Fibroblast of lung (primary cell): Measurements from ENCODE around the gene IWS1. TPM values are rescaled to one million over a fixed set of nuclear protein-coding genes. Genes with fewer than 3 reads are reported as not detected.
"Not testable (repeated sequence)": the region's sequence is repeated elsewhere in the genome, so short reads cannot be mapped to it uniquely, and the experiment has no call there.

ENCODE experiments used
- DNase-seq, 2 donors: peaks; one replicate each; pipeline versions ENCODE4 v3.0.0 to v3.0.0-alpha.2; 2010; ENCODE audit warnings: low read depth in 2 of 2
- H2AFZ ChIP-seq: 2 replicates; pipeline ENCODE4 v1.5.1; 2012; ENCODE audit warnings: low read length, control low read depth, inconsistent platforms
- H3K27ac ChIP-seq: 2 replicates; pipeline ENCODE4 v1.5.1; 2011; ENCODE audit warnings: low read length, control low read depth; ENCODE audit not compliant: insufficient read depth
- H3K27me3 ChIP-seq: 2 replicates; pipeline ENCODE4 v1.5.1; 2011; ENCODE audit warnings: mild to moderate bottlenecking, low read length; ENCODE audit not compliant: control insufficient read depth, insufficient read depth
- H3K36me3 ChIP-seq: 2 replicates; pipeline ENCODE4 v1.5.1; 2011; ENCODE audit warnings: low read length; ENCODE audit not compliant: control insufficient read depth, insufficient read depth
- H3K4me1 ChIP-seq: 2 replicates; pipeline ENCODE4 v1.5.1; 2011; ENCODE audit warnings: low read length; ENCODE audit not compliant: control insufficient read depth, insufficient read depth; ENCODE audit errors: extremely low read depth
- H3K4me2 ChIP-seq: 2 replicates; pipeline ENCODE4 v1.5.1; 2011; ENCODE audit warnings: low read length, control low read depth; ENCODE audit not compliant: insufficient read depth; ENCODE audit errors: extremely low read depth
- H3K4me3 ChIP-seq, 4 experiments: fragments of 200-600 bp in 1 of 4; sonication (generic) in 1 of 4; replicated peaks in 1 of 4; 2 replicates each; pipeline ENCODE4 v1.5.1; 2011 to 2016; ENCODE audit warnings: low read length in 4 of 4, low read depth in 3 of 4, mild to moderate bottlenecking in 3 of 4, control low read depth in 2 of 4, inconsistent platforms in 1 of 4, mixed read lengths in 1 of 4; ENCODE audit not compliant: insufficient read depth in 1 of 4; ENCODE audit errors: control extremely low read depth in 1 of 4
- H3K79me2 ChIP-seq: 2 replicates; pipeline ENCODE4 v1.5.1; 2012; ENCODE audit warnings: mild to moderate bottlenecking, low read length, inconsistent platforms; ENCODE audit not compliant: control insufficient read depth, insufficient read depth
- H3K9ac ChIP-seq: 2 replicates; pipeline ENCODE4 v1.5.1; 2011; ENCODE audit warnings: mild to moderate bottlenecking, low read length, control low read depth; ENCODE audit not compliant: insufficient read depth
- H3K9me3 ChIP-seq: 2 replicates; pipeline ENCODE4 v1.5.1; 2012; ENCODE audit warnings: low read depth, low read length; ENCODE audit not compliant: control insufficient read depth, insufficient read depth
- H4K20me1 ChIP-seq: 2 replicates; pipeline ENCODE4 v1.5.1; 2011; ENCODE audit warnings: low read length; ENCODE audit not compliant: control insufficient read depth, insufficient read depth; ENCODE audit errors: extremely low read depth
- EZH2 ChIP-seq: IDR thresholded peaks from 2 replicates; pipeline ENCODE4 v1.5.1; 2012; ENCODE audit warnings: low read length, control low read depth, mild to moderate bottlenecking; ENCODE audit errors: missing control alignments
- polyA plus RNA-seq, 2 donors: library from polyadenylated mRNA; depleted of rRNA in 1 of 2; stranded (reverse) in 1 of 2; unstranded in 1 of 2; fragments of >200 nt; gene quantifications; 2 replicates each; pipeline ENCODE4 v1.2.1, GENCODE V29; 2011 to 2012; ENCODE audit warnings: missing spikeins in 1 of 2
- total RNA-seq: library from RNA; depleted of rRNA; stranded (reverse); fragments of >200 nt; gene quantifications from 2 replicates; pipeline ENCODE4 v1.2.1, GENCODE V29; 2014
- TF ChIP-seq, protein P1 (sequence below), 2 donors: IDR thresholded peaks in 1 of 2; conservative IDR thresholded peaks in 1 of 2; 1 replicate in 1 of 2; 2 replicates in 1 of 2; pipeline ENCODE4 v1.5.1; 2011 to 2012; ENCODE audit warnings: low read length in 2 of 2, control low read depth in 1 of 2, inconsistent platforms in 1 of 2, low read depth in 1 of 2, mild to moderate bottlenecking in 1 of 2

Gene IWS1
- total and polyA plus RNA-seq, 2 donors (not counting 1 experiment from before 2014, with no cell fraction given), result 44.1 to 56.0 TPM

DNA sequence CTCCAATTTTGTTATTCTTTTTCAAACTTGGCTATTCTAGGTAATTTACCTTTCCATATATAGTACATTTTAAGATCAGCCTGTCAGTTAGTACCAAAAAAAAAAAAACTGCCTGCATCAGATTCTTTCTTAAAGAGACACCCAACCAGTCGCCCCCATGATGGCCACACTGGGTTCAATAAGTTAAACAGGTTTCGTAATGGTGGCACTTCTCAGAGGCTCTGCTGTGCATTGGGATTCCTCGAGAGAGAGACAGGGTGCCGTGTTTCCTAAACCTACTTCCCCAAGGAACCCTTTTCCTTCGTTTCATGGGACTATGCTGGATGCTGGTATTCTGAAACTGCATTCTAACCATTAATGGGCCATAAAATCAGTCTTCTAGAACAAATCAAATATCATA, 46.6 kb upstream of the IWS1 start:
- Histone ChIP-seq H3K9me3 (no peaks in the 10 kb centered on the region), H3K4me3 (no peak overlapping the region), H3K79me2 (no peaks in the 10 kb centered on the region), H3K9ac (no peak overlapping the region), H2AFZ (no peak overlapping the region), H3K4me2 (no peak overlapping the region), H3K4me1 (peaks cover 14% of the 10 kb centered on the region), H3K27me3 (peaks cover under 1% of the 10 kb centered on the region), H4K20me1 (no peaks in the 10 kb centered on the region), H3K27ac (no peak overlapping the region), H3K36me3 (no peaks in the 10 kb centered on the region)
- TF ChIP-seq, protein P1, sequence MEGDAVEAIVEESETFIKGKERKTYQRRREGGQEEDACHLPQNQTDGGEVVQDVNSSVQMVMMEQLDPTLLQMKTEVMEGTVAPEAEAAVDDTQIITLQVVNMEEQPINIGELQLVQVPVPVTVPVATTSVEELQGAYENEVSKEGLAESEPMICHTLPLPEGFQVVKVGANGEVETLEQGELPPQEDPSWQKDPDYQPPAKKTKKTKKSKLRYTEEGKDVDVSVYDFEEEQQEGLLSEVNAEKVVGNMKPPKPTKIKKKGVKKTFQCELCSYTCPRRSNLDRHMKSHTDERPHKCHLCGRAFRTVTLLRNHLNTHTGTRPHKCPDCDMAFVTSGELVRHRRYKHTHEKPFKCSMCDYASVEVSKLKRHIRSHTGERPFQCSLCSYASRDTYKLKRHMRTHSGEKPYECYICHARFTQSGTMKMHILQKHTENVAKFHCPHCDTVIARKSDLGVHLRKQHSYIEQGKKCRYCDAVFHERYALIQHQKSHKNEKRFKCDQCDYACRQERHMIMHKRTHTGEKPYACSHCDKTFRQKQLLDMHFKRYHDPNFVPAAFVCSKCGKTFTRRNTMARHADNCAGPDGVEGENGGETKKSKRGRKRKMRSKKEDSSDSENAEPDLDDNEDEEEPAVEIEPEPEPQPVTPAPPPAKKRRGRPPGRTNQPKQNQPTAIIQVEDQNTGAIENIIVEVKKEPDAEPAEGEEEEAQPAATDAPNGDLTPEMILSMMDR (conservative IDR thresholded peaks at IDR 0.05 in 1 of 2, IDR thresholded peaks at IDR 0.05 in 1 of 2; ENCODE audit: low read depth in 1 of 2, low read length in 2 of 2), result no peak
- TF ChIP-seq EZH2, result no peak
- DNase-seq, result no peak

DNA sequence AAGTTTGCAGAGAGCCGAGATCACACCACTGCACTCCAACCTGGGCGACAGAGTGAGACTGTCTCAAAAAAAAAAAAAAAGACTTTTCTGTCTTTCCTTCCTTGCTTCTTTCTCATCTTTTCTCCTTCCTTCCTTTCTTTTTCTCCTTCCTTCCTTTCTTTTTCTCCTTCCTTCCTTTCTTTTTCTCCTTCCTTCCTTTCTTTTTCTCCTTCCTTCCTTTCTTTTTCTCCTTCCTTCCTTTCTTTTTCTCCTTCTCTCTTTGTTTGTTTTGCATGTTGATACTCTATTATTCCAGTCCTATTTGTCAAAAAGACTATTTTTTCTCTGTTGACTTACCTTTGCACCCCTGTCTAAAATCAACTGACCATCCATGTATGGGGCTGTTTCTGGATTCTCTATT, 46.1 kb upstream of the IWS1 start:
- H3K9me3 ChIP-seq, H2AFZ ChIP-seq, DNase-seq: not testable (repeated sequence)

DNA sequence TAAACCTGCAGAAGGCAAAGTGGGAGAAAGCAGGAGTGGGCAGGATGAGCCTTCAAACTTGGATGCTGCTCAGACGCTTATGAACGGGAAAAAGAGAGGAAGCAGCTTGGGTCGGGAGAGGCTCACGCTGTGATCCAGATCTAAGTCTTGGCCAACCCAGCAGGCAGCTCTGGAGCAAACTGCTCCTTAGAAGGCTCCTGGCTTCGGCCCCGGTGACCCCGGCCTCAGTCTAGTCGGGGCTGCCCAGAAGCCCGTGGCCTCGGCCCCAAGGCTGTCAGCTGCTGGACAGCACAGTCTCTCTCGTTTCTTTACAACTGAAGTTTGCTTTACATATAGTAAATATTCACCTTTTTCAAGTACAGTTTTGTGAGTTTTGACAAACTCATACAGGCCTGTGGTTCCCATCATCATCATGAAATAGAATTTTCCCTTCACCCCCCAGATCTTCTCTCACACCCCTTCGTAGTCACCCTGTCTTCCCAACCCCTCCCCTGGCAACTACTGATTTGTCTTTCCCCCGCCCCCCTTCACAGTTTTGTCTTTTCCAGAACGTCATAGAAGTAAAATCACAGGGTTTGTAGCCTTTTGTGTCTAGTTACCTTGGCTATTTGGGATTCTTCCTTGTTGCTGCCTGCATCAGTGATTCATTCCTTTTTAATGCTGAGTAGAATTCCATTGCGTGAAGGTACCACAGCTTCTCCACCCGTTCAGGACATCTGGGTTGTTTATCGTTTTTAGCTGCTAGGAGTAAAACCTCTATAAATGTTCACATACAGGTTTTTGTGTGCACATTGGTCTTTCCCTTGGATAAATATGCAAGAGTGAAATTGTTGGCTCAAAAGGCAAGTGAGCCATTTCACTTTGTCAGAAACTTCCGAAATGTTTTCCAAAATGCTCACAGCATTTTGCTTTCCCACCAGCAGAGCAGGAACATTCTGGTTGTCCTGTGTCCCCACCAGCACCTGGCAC, 44.3 kb upstream of the IWS1 start:
- Histone ChIP-seq H3K4me1 (peaks cover 7% of the 10 kb centered on the region), H4K20me1 (no peaks in the 10 kb centered on the region), H3K27me3 (peaks cover 2% of the 10 kb centered on the region), H2AFZ (no peak overlapping the region), H3K36me3 (no peaks in the 10 kb centered on the region), H3K79me2 (no peaks in the 10 kb centered on the region), H3K4me3 (no peak overlapping the region), H3K27ac (no peak overlapping the region), H3K9ac (no peak overlapping the region), H3K4me2 (no peak overlapping the region), H3K9me3 (no peaks in the 10 kb centered on the region)
- TF ChIP-seq EZH2, result no peak
- TF ChIP-seq, protein P1 (conservative IDR thresholded peaks at IDR 0.05 in 1 of 2, IDR thresholded peaks at IDR 0.05 in 1 of 2; ENCODE audit: low read depth in 1 of 2, low read length in 2 of 2), result no peak
- DNase-seq, result peak in 1 of 2 donors; percentile 71

More for the DNA sequence above, 46.1 kb upstream of the IWS1 start:
- H3K36me3 ChIP-seq, H3K27ac ChIP-seq, H3K4me3 ChIP-seq, H3K27me3 ChIP-seq, H3K9ac ChIP-seq, H4K20me1 ChIP-seq, H3K4me2 ChIP-seq, H3K79me2 ChIP-seq: not testable (repeated sequence)
- H3K4me1 ChIP-seq, result peaks cover 14% of the 10 kb centered on the region
